HL-60 (cell line): Measurements from ENCODE around the gene SLC43A1.

ENCODE experiments used
- CTCF ChIP-seq: IDR thresholded peaks from one replicate; pipeline ENCODE4 v1.5.1; 2011; ENCODE audit warnings: low read length, control low read depth, inconsistent platforms; ENCODE audit not compliant: insufficient read depth
- POLR2AphosphoS5 ChIP-seq: IDR thresholded peaks from 2 replicates; pipeline ENCODE4 v1.6.1; 2012; ENCODE audit warnings: low read depth
- REST ChIP-seq: IDR thresholded peaks from 2 replicates; pipeline ENCODE4 v1.6.1; 2012; ENCODE audit warnings: low read depth; ENCODE audit not compliant: insufficient replicate concordance
- SPI1 ChIP-seq: IDR thresholded peaks from 2 replicates; pipeline ENCODE4 v1.6.1; 2012; ENCODE audit warnings: low read depth, mild to moderate bottlenecking, borderline replicate concordance

GRCh38 chr11:57523419-57523818 lies 7.9 kb upstream of the SLC43A1 start:
- TF ChIP-seq POLR2AphosphoS5 (no peak), REST (no peak), CTCF (no peak), SPI1 (no peak)
